Putamen (tissue), 1 donor: ENCODE data around the gene SEC14L3.

Source experiments
- DNase-seq: peaks from one replicate; pipeline ENCODE4 v3.0.0-alpha.2; 2016; ENCODE audit warnings: low spot score

Gene SEC14L3

GRCh38 chr22:30423301-30423958, 48.4 kb downstream of the SEC14L3 start:
- peak; percentile 45 for DNase-seq

DNA sequence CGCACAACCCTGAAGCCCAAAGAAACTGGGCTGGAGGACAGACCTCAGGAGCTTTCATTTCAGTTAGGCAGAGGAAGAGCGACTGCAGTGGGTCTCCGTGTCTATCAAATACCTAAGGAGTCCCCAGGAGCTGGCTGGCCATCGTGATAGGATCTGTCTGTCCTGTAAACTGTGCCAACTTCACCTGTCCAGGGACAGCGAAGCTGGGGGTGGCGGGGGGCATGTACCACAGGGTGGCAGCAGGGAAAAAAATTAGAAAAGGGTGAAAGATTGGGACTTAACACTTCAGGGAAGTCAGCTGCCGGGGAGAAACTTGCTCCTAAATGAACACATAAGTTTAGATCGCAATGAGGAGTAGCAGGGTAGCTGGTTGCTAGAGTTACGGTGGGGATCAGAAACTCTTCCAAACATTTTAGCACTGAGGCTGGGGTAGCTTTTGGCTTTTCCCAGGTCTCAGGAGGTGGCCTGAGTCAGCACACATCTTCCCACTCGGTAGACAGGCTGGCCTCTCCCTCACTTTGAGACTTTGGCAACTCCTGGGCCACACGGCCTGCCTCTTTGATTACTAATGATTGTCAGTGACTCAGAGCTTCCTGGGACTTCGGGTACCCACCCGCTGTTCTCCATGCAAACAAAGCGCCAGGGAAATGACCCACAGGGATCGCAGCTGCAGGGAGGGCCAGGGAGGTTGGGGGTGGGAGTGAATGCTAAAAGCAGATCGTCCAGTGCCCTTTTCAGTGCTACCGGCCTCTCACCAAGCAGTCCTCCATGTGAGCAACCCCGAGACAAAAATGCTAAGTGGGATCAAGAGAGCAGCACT, 49.1 kb downstream of the SEC14L3 start:
- no peak for DNase-seq

DNA sequence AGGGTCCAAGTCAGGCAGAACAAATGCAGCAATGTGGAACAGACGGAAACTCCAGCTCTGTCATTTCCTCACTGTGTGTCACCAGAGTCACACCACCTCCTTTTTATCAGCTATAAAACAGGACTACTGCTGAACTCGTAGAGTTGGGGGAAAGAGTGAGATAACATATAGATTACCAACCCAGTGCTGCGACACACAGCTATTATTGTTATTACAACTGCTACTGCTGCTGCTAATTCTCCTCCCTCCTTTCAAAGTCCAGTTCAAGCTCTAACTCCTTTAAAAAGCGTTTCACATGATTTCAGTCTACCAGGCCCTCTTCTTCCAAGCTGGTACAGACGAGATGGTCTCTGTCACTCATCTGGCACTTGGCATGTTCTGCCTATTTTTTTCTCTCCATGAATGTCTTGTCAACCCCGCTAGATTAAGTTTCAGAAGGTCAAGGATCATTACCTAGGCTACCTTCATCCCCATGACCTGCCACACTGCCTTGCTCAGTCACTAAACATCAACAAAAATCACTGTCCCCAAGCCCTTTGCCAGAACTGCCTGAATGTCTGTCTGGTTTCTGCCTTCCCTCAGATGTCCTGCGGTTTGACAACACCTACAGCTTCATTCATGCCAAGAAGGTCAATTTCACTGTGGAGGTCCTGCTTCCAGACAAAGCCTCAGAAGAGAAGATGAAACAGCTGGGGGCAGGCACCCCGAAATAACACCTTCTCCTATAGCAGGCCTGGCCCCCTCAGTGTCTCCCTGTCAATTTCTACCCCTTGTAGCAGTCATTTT, 49.9 kb downstream of the SEC14L3 start:
- DNase-seq: no peak

- no peak for DNase-seq
Measured at GRCh38 chr22:30420347-30421125, 51.3 kb downstream of the SEC14L3 start.

- no peak for DNase-seq
Measured at GRCh38 chr22:30416837-30417236, 55.0 kb downstream of the SEC14L3 start.

- no peak for DNase-seq
Measured at GRCh38 chr22:30416403-30416802, 55.4 kb downstream of the SEC14L3 start.

DNA sequence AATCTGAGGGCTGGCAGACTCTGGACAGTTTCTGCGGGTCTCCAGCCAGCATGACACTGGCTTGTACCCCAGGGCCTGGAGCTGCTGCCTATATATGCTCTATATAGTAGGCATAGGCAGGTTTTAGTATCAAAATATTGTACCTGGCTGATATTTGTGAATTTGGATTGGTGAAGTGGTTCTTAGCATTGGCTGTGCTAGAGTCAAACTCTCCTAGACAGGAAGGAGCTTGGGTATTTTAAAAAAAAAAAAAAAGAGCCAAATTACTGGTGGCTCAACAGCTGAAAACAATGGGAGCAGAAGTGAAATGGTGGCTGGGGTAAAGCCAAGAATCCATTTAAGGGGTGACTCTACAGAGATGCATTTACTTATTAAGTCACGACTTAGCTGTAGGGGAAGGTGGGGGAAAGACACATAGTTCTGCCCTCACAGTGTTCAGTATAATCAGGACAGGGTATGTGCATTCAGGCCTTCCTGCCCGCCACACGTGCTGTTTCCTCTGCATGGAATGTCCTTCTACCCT, 57.2 kb downstream of the SEC14L3 start:
- no peak for DNase-seq

DNA sequence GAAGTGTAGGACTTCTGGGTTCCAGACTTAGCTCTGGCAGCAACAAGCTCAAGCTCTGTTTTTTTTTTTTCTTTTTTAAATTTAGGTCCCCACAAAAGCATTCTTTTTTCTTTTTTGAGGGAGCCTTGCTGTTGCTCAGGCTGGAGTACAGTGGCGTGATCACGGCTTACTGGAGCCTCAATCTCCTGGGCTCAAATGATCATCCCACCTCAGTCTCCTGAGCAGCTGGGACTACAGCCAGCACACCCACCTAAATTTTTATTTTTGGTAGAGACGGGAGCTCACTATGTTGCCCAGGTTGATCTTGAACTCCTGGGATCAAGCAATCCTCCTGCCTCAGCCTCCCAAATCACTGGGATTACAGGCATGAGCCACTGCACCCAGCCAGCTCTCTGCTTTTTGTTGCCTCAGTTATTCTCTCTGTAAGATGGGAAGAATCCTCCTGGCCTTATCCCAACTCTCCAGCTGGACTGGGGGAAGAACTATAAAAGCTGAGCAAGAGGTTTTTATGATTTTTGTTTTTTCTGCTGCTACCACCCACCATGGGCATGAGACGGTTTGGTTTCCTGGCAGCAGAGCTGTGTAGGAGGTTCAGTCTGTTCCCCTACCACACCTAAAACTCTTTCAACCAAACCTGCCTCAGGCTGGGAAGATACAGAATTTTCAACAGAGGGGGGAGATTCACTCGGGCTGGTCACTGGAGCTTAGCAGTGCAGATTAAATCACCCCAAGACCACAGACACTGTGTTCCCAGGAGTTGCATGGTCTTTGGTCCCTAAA, 57.9 kb downstream of the SEC14L3 start:
- no peak for DNase-seq

DNA sequence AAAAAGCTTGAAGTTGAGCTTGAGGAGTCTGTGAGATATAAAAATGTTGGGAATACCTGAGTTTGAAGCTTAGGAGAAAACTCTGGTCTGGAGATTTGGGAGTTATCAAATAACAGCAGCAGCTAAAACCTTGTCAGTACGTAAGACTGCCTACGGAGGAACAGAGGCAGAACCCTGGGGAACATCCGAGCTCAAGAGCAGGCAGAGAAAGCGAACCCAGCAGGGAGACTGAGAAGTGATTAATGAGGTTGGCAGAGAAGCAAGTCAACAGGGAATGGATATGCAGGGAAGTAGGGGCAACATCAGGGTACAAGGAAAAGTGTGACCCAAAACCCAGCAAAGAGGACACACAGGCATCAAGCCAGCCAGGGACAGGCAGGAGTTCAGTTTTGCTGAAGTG, 58.8 kb downstream of the SEC14L3 start:
- DNase-seq: no peak

GRCh38 chr22:30411780-30412179, 60.0 kb downstream of the SEC14L3 start:
- DNase-seq: no peak
